HuH-7 (cell line): ENCODE data around the gene C14orf132.
"Not testable (repeated sequence)": the region's sequence is repeated elsewhere in the genome, so short reads cannot be mapped to it uniquely, and the experiment has no call there.

Experiments
- DNase-seq: peaks from one replicate; pipeline ENCODE4 v3.0.0; 2011; ENCODE audit warnings: low spot score

C14orf132 gene

DNA sequence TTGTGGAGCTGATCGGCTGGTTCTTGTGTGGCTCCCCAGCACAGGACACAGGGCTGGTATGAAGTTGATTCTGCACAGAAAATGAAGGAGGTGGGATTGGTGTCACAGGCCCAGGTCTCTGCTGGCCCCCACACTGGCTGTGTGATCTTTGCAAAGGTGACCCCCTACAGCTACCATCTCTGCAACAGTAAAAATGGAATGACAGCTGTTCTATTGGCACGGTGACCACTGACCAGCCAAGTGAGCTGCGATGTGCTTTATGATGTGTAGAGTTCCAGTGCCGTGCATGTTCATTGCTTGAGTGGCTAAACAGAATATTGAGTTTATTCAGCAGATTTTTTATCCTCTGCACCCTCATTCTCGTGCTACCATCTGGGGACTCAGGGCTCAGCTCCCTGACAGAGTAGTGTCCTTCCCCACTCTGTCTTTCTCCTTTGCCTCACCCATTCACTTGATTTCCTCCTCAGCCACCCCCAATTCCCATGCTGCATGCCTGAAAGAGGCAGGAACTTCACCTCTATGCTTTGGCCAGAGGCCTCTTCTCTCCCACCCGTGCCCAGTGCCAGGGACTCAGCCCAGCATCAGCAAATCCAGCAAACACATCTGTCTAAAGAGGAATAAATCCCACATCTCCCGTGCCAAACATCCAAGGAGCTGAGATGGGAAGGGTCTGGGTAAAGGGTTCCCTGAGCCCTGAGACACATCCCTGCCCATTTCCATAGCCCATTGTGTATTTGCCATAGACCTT is 21.2 kb downstream of the C14orf132 start:
- no peak for DNase-seq

GRCh38 chr14:96062010-96062409 is 22.8 kb downstream of the C14orf132 start:
- no peak for DNase-seq

DNA sequence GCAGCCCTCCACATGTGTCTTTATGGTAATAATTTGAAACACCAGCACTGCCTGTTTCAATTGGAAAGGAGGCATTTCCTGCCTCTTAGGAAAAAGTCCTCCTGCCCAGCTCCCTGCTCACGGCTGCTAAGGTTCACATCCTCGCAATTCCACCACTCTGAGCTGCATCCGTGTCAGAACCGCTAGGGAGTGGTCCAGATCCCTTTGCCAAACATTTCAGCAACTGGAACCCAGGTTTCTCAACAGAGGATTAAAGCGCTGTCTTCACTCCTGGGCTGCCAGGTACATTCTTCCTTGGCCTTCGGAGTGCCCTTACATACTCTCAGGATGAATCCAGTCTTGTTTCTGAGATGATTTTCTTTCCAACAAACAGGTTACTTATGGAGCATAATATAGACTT is 23.3 kb downstream of the C14orf132 start:
- DNase-seq = no peak

- DNase-seq = no peak
Observed at GRCh38 chr14:96064866-96065265, 25.7 kb downstream of the C14orf132 start.

DNA sequence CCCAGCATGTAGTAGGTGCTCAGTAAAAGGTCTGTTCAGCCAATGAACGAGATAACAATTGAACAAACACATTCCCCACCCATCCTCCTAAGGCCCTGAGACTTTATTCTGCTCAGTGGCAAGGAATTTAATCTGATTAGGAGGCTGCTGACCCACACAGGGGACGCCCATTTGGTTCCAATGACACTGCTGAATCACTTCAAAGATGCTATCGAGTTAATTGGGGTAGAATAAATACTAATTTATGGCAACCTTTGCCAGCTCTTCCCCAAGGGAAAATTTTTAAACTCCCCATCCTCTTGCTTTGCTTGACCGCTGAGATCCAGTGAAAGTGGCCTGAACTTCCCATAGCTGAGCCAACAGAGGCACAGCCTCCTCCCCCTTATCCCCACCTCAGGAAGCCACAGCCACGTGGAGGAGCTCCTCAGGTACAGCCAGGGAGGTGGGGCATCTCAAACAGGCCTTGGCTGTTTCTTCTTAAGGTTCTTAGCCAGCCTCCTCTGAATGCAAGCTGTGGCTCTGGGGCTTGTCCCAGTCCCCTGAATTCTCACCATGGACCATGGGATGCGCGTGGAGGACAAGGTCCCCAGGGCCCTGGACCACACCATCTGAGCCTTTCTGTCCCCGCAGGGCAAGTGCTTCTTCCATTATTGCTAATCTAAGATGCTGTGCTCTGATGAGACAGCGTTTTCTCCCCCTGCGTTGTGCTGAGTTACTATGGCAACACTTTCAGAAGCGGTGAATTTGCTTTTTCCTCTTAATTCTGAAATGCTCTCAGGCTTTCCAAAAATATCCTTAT is 26.7 kb downstream of the C14orf132 start:
- no peak for DNase-seq

DNA sequence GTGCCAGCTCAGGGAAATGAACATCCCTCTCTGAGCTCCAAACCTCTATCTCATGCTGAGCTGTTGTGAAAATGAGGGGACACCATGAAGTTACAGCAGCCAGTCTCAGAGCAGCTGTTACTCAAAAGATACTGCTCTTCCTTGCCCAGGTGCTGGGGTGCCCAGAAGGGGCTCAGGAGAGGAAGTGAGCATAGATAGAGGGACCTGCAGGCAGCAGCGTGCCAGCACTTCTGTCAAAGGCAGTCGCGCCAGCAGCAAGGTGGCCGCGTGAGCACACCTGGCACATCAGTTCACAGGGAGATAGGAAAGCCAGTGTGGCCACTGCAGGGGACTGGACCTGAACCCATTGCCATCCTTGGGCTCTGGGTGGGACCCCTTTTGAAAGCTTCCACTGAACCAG is 27.8 kb downstream of the C14orf132 start:
- no peak for DNase-seq

- no peak for DNase-seq
Observed at GRCh38 chr14:96067985-96068930, 29.1 kb downstream of the C14orf132 start.

DNA sequence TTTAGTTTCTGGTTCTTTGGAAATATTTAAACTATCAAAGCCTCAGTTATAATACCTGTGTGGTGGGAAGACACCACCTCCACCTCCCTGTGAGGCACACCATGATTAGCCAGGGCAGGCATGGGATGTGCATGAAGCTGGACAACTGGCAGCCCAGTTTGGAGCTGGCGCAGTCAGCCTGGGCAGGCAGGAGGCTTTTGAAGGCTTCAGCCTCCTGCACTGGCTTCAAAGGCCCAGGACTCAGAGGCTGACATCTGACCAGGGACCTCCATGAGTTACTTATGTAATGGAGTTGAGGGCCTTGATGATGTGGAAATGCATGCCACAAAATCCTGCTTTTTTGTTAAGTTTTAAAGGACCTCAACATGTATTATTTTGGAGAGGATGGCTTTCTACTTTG is 30.3 kb downstream of the C14orf132 start:
- no peak for DNase-seq

GRCh38 chr14:96071561-96071960 is 32.4 kb downstream of the C14orf132 start:
- no peak for DNase-seq

GRCh38 chr14:96072076-96072475 is 32.9 kb downstream of the C14orf132 start:
- DNase-seq = no peak

DNA sequence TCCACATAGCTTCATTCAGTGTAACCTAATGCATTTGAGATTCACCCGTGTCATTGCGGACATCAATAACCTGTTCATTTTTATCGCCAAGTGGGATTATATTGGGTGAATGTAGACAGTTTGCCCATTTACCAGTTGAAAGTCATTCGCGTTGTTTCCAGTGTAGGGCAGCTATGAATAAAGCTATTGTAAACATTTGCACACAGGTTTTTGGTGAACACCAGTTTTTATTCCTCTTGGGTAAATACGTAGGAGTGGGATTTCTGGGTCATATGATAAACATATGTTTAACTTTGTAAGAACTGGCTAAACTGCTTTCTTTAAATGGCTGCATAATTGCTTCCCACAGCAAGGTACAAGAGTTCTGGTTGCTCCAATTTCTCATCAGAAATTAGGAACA is 33.6 kb downstream of the C14orf132 start:
- no peak for DNase-seq

GRCh38 chr14:96073260-96074039 is 34.3 kb downstream of the C14orf132 start:
- not testable (repeated sequence) for DNase-seq

DNA sequence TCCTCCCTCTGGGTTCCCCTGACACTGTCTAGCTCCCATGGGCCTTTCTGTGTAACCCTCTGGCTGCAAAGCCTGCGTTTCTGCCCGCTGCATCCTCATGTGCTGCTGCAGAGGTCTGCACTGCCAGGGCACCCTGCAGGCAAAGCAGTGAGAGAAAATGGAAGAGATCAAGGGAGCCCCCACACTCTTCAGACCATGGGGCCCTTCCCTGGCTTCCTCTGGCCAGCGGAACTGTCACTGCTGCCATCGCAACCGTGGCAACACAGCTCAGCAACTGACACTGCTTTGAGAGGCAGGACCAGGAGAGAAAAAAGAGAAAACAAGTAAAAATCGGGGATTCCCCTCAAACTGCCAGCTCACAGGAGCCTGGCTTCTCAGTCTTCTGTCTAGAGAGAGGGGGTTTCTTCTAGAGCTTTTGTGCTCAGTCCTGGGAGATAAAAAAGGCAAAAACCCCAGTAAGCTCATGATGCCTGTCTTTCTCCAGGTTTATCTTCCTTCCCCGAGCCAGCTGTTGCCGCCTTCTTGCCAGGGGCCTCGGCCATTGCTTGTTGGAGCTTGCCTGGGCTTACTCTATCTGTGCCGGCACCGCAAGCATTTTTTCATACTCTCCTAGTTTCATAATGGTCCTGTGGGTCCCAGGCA is 38.9 kb downstream of the C14orf132 start:
- DNase-seq = no peak

- DNase-seq = no peak
Observed at GRCh38 chr14:96078625-96079016, 39.5 kb downstream of the C14orf132 start.

DNA sequence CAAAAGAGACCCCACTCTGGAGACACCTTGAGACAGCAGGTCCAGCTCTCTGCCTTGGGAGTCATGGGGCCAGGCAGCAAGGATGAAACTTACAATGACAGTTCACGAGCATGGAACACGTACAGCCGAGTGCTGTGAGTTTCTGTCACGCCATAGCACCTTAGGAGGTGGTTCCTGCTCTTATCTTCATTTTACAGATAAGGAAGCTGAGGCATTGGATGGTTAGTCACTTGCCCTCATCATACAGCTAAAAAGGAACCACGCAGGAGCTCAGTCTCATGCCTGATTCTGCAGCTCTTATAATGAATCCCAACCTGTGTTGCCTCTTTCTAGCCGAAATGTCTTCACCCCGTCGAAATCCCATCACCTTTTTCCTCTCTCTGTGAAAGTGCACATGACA is 39.9 kb downstream of the C14orf132 start:
- no peak for DNase-seq

DNA sequence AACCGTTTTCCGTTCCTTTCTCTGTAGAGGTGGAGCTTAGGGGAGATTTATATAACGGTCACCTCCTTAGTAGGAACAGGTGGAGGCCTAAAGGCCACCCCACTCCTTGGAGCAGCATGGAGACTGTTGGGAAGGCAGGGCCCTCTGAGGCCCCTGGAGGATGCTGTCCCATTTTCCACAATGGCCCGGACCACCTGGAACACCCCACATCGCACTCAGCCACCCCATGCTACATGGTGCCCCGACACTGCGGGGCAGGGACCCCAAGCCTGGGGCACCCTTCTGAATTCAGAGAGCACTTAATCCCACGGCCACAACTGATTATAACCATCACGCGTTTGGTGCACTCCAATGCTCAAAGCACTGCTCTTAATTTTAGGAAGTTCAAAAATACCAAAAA is 41.4 kb downstream of the C14orf132 start:
- no peak for DNase-seq

- DNase-seq = no peak
Observed at GRCh38 chr14:96081224-96081623, 42.1 kb downstream of the C14orf132 start.

DNA sequence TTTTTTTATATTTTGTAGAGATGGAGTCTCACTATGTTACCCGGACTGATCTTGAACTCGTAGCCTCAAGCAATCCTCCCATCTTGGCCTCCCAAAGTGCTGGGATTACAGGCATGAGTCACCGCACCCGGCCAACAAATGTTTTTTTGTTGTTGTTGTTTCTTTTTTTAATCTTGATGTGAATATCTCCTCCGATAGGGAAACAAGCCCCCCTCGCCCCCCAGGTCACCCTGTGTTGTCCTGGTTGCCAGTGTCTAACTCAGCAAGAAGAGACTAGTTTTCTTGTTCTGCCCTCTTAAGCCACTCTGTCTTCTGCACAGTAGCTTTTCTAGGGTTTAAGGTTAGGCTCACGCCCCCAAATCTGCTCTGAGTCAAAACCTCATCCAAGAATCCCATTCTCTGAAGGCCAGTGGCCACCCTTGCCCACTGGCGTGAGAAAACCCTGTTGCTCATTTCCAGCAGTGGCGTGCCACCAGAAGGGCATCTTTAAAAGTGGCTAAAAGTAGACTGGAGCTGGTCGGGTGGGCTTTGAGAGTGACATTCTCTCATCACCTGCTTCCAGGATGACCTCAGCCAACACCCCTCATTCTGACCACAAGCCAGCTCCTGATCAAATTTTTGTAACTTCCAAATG is 42.7 kb downstream of the C14orf132 start:
- DNase-seq = no peak

DNA sequence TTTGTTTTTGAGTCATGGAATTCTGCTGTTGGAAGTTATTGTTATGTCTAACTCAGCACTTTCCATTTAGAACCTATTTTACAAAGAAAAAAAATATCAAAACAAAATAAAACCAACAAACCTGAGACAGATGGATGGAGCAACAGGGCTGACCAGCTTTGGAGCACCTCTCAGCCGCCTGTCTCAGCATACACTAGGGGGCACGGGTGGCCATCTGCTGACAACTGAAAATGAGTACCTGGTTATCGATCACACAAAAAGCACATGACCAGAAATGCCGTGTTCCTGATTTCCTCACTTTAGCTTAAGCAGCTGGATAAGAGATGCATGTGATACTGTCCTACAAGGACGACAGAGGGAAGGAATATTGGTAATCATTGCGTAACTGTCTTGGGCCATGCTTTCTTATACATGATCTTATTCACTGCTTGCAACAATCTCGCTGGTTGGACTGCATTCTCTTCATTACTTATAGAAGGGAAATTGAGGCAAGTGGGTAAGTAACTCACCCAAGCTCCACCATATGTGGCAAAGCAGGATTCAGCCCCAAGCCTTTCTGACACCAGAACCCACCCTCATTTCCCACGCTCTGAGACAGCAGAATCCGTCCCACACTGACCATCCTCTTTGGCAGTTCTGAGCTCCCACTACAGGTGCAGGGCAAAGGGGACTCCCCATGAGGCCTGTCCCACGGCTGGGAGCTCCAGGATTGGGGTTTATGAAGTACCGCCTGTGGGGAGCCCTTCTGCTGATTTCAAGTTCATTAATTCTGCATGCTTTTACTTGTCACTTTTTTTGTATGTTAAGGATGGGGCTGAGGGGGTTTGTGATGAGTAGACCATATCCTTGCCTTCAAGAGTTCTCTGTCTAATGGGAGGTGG is 43.5 kb downstream of the C14orf132 start:
- no peak for DNase-seq
